Esophagus muscularis mucosa (tissue), 4 donors: Measurements from ENCODE around the gene WDFY4. TPM values are rescaled to one million over a fixed set of nuclear protein-coding genes. Genes with fewer than 3 reads are reported as not detected.

ENCODE experiments used
- DNase-seq: peaks from one replicate; pipeline ENCODE4 v3.0.0-alpha.2; 2017; ENCODE audit errors: extremely low spot score
- H3K27ac ChIP-seq, 4 donors: fragments of 200-600 bp; sonication (generic); replicated peaks in 1 of 4; 1 replicate in 3 of 4; 2 replicates in 1 of 4; pipeline ENCODE4 v1.5.1; 2016 to 2019; ENCODE audit warnings: mild to moderate bottlenecking in 1 of 4
- H3K27me3 ChIP-seq, 4 donors: fragments of 200-600 bp; sonication (generic); one replicate each; pipeline versions ENCODE4 v1.5.1 to v1.6.0; 2016 to 2019
- H3K36me3 ChIP-seq, 4 donors: fragments of 200-600 bp; sonication (generic); one replicate each; pipeline ENCODE4 v1.5.1; 2016 to 2019
- H3K4me1 ChIP-seq, 4 donors: fragments of 200-600 bp; sonication (generic); one replicate each; pipeline ENCODE4 v1.5.1; 2016 to 2019
- H3K4me3 ChIP-seq, 4 donors: fragments of 200-600 bp; sonication (generic); 1 replicate in 2 of 4; 2 replicates in 2 of 4; pipeline ENCODE4 v1.5.1; 2016 to 2019; ENCODE audit warnings: mild to moderate bottlenecking in 4 of 4, moderate library complexity in 1 of 4
- H3K9me3 ChIP-seq, 4 donors: fragments of 200-600 bp; sonication (generic); 1 replicate in 3 of 4; 2 replicates in 1 of 4; pipeline ENCODE4 v1.5.1; 2016 to 2019
- EP300 ChIP-seq: sonication (generic); formaldehyde crosslinking; IDR thresholded peaks from one replicate; pipeline ENCODE4 v1.6.1; 2017; ENCODE audit warnings: antibody characterized with exemption
- POLR2A ChIP-seq: fragments of 450-650 bp; IDR thresholded peaks from one replicate; pipeline ENCODE4 v1.6.1; 2017; ENCODE audit warnings: antibody characterized with exemption, moderate library complexity, mild to moderate bottlenecking, low read depth
- POLR2AphosphoS5 ChIP-seq, 2 donors: sonication (generic); formaldehyde crosslinking; IDR thresholded peaks; one replicate each; pipeline ENCODE4 v1.6.1; 2017; ENCODE audit warnings: antibody characterized with exemption in 2 of 2
- WGBS: methylation state at CpG from one replicate; pipeline ENCODE4 v1.1.5; 2018; 5-methylcytosine and 5-hydroxymethylcytosine counted together
- intact Hi-C: fragments of 100-400 bp; cut with DNase I; formaldehyde crosslinking; loops from one replicate; pipeline ENCODE4 v1.15.1; 2023
- total RNA-seq, 4 donors: library from RNA; depleted of rRNA; stranded (reverse); fragments of >200 nt; gene quantifications; one replicate each; pipeline versions ENCODE4 v1.1.0 to v1.2.1, GENCODE V29; 2016
- TF ChIP-seq, protein P1 (sequence below), 3 experiments: fragments of 200-600 bp in 2 of 3; fragments of 450-650 bp in 1 of 3; sonication (generic) in 2 of 3; IDR thresholded peaks; one replicate each; pipeline ENCODE4 v1.5.1; 2017 to 2019; ENCODE audit warnings: antibody characterized with exemption in 3 of 3, mild to moderate bottlenecking in 2 of 3, moderate library complexity in 1 of 3

Gene WDFY4
- total RNA-seq, 4 donors from 2014 or later = 2.3 to 7.3 (median 5.2) TPM

DNA sequence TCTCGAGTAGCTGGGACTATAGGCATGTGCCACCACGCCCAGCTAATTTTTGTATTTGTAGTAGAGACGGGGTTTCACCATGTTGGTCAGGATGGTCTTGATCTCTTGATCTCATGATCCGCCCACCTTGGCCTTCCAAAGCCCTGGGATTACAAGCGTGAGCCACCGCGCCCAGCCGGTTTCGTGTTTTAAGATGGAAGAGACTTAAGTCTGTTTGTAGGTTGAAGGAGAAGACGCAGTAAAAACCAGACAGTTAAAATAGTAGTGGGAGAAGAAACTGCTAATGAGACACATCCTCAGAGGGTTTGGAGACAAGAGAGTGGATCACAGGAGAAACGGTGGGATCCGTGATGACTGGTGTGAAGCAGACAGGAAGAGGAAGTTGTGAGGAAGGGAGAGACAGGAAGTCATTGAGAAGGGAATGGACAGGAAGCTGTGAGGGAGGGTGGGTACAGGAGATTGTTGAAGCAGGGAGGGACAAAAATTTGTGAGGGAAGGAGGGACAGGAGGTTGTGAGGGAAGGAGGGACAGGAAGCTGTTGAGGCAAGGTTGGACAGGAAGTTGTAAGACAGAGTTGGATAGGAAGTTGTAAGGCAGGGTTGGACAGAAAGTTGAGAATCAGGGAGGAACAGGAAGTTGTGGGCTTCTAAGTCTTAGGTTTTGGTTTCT is 115.5 kb downstream of the WDFY4 start:
- H3K36me3 ChIP-seq = no peaks in the 10 kb centered on the region
- H3K27me3 ChIP-seq = no peaks in the 10 kb centered on the region
- intact Hi-C loops = no loop called here
- H3K4me3 ChIP-seq = no peak overlapping the region
- TF ChIP-seq EP300 (no peak), POLR2A (no peak), POLR2AphosphoS5 (IDR thresholded peaks at IDR 0.05) (no peak)
- TF ChIP-seq, protein P1, sequence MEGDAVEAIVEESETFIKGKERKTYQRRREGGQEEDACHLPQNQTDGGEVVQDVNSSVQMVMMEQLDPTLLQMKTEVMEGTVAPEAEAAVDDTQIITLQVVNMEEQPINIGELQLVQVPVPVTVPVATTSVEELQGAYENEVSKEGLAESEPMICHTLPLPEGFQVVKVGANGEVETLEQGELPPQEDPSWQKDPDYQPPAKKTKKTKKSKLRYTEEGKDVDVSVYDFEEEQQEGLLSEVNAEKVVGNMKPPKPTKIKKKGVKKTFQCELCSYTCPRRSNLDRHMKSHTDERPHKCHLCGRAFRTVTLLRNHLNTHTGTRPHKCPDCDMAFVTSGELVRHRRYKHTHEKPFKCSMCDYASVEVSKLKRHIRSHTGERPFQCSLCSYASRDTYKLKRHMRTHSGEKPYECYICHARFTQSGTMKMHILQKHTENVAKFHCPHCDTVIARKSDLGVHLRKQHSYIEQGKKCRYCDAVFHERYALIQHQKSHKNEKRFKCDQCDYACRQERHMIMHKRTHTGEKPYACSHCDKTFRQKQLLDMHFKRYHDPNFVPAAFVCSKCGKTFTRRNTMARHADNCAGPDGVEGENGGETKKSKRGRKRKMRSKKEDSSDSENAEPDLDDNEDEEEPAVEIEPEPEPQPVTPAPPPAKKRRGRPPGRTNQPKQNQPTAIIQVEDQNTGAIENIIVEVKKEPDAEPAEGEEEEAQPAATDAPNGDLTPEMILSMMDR (IDR thresholded peaks at IDR 0.05) = no peak
- peak; percentile 86 for DNase-seq
- no peaks in the 10 kb centered on the region for H3K9me3 ChIP-seq
- WGBS = 83% methylated on average over 12 of the region's 12 CpGs
- peak overlapping the region in 2 of 4 donors; percentile 57 to 63 for H3K27ac ChIP-seq
- H3K4me1 ChIP-seq = peaks cover under 1 to 18% (median 14%) of the 10 kb centered on the region in 4 donors

DNA sequence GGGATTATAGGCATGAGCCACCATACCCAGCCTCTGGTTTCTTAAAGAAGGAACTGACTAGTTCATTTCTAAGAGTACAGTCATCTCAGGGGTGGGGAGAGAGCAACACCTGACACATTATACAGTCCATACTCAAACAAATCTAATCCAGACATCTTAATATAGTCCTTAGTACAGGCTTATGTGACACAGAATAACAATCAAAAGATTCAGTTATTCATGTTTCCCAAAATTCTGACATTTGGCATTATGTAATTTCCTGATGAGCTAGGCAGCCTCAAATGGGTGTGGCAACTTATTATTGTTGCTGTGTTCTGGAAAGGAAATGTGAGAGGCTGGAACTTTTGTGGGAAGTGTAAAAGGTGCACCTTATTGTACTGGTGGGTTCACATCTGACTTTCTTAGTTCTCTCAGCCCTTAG is 116.3 kb downstream of the WDFY4 start:
- intact Hi-C loops = no loop called here
- Histone ChIP-seq H3K4me1 (peaks cover 9 to 25% (median 19%) of the 10 kb centered on the region in 4 donors), H3K27ac (peak overlapping the region; percentile 30 to 63 (median 49)), H3K9me3 (no peaks in the 10 kb centered on the region), H3K27me3 (no peaks in the 10 kb centered on the region), H3K4me3 (no peak overlapping the region), H3K36me3 (no peaks in the 10 kb centered on the region)
- TF ChIP-seq POLR2A (no peak), POLR2AphosphoS5 (IDR thresholded peaks at IDR 0.05) (peak in 1 of 2 donors; percentile 12)
- DNase-seq = peak; percentile 72

DNA sequence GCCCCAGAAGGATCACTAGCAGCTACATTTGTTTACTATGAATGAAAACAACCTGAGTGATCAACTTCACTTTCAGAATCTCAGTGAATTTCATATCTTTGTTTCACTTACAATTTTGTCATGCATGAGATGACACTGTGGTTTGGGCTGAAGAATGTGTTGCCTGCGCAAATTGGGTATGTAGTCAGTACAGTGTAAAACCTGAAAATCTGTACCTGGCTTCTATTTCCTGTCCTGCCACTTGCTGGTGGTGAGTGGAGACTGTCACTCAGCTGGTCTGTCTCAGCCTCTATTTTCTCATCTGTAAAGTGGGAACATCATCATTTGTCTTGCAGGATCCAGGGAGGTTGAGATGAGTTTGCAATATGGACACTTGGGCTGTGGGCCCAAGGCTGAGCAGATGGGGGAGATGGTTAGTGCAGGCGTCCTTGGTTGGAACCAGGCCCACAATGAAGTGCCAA is 118.0 kb downstream of the WDFY4 start:
- no peak for TF ChIP-seq EP300
- TF ChIP-seq, protein P1 (IDR thresholded peaks at IDR 0.05) = no peak
- TF ChIP-seq POLR2A = no peak
- TF ChIP-seq POLR2AphosphoS5 (IDR thresholded peaks at IDR 0.05) = no peak
- Histone ChIP-seq H3K27me3 (no peaks in the 10 kb centered on the region), H3K4me1 (peaks cover 14 to 25% (median 19%) of the 10 kb centered on the region in 4 donors), H3K27ac (no peak overlapping the region), H3K9me3 (no peaks in the 10 kb centered on the region), H3K4me3 (no peak overlapping the region), H3K36me3 (no peaks in the 10 kb centered on the region)
- 100% methylated on average over 1 of the region's 2 CpGs for WGBS
- peak; percentile 39 for DNase-seq
- intact Hi-C loops = no loop called here

DNA sequence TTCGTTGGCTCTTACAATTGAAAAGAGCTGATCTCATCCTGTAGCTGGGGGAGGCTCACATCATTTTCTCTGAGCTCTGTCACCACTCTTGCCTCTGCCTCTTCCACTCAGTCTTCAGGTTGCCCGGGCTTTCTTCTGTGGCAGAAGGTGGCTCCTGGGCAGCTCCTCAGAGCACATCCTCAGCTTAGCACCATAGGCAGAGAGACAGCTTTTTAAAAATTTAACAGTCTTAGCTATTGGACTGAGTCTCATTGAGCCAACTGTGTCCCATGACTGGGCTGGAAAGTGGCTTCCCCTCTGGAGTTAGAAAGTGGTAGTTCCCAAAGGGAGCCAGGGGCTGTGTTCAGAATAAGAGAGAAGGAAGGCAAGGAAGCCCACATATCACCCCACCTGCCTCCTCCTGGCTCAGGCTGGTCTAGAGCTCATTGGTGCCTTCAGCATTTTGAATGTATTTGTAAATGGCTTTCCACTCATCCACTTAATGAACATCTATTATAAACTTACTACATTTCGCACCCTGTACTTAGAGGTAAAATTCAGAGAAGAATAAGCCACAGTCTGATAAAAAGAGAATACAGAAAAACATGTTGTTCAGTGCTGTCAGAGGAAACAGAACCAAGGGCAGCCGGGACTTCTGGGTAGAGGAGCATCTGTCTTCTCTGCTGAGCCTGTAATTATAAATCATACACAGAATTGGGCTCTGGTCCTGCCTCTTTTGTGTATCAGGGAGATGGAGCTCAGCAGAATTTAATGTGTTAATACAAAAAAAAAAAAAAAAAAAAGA is 119.3 kb downstream of the WDFY4 start:
- H3K36me3 ChIP-seq = no peaks in the 10 kb centered on the region
- H3K9me3 ChIP-seq = no peaks in the 10 kb centered on the region
- 72% methylated on average over 4 of the region's 4 CpGs for WGBS
- H3K4me1 ChIP-seq = peaks cover 14 to 25% (median 19%) of the 10 kb centered on the region in 4 donors
- no peak overlapping the region for H3K4me3 ChIP-seq
- intact Hi-C loops = no loop called here
- TF ChIP-seq, protein P1 (IDR thresholded peaks at IDR 0.05) = no peak
- TF ChIP-seq POLR2AphosphoS5 (IDR thresholded peaks at IDR 0.05) (no peak), EP300 (no peak), POLR2A (no peak)
- H3K27me3 ChIP-seq = no peaks in the 10 kb centered on the region
- DNase-seq = peak; percentile 57
- H3K27ac ChIP-seq = no peak overlapping the region

DNA sequence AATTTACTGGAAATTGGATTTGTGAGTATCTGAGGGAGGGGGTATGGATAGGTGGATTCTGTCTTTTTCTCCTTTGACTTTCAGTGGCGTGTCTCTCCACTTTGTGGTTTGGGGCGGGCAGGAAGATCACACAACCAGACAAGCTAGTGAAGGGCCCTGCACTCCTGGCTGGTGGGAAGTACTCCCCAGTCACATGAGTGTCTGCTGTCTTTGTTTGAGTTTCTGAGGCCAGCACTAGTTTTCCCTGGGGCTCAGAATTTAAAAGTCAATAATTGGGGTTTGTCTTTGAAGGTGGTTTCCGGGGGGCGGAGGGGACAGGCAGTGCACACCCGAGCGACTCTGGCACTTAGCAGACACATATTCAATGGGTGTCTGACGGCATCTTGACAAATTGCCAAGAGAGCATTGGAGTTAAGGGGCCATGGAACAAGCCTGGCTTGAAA is 120.1 kb downstream of the WDFY4 start:
- Histone ChIP-seq H3K36me3 (no peaks in the 10 kb centered on the region), H3K27ac (peak overlapping the region in 1 of 4 donors; percentile 22), H3K4me1 (peaks cover 14 to 25% (median 19%) of the 10 kb centered on the region in 4 donors), H3K4me3 (no peak overlapping the region), H3K9me3 (no peaks in the 10 kb centered on the region), H3K27me3 (no peaks in the 10 kb centered on the region)
- intact Hi-C loops = no loop called here
- peak; percentile 75 for DNase-seq
- WGBS = 29% methylated on average over 7 of the region's 7 CpGs
- no peak for TF ChIP-seq EP300
- TF ChIP-seq, protein P1 (IDR thresholded peaks at IDR 0.05) = no peak
- no peak for TF ChIP-seq POLR2A
- TF ChIP-seq POLR2AphosphoS5 (IDR thresholded peaks at IDR 0.05) = no peak
